ENCODE results near the gene ATP6V0A1. TPM values are rescaled to one million over a fixed set of nuclear protein-coding genes. Genes with fewer than 3 reads are reported as not detected.

Gene ATP6V0A1
- polyA plus RNA-seq, 1 donor from 2014 or later, result 92.1 TPM

- Histone ChIP-seq H3K4me2 (ENCODE audit: low read length) (peak overlapping the region; percentile 8), H3K9me3 (ENCODE audit: low read length) (no peaks in the 10 kb centered on the region), H4K20me1 (ENCODE audit: insufficient read depth) (no peaks in the 10 kb centered on the region), H3K27me3 (ENCODE audit: insufficient read depth, low read depth, low read length) (no peaks in the 10 kb centered on the region), H3F3A (ENCODE audit: insufficient read depth, low read length, poor library complexity, severe bottlenecking) (no peaks in the 10 kb centered on the region), H3K4me3 (ENCODE audit: low read length) (peak overlapping the region; percentile 85), H3K9me2 (ENCODE audit: insufficient read depth, low read length) (no peaks in the 10 kb centered on the region), H3K79me2 (replicated peaks; ENCODE audit: insufficient read depth, low read length) (no peaks in the 10 kb centered on the region), H3K9ac (ENCODE audit: low read length) (peak overlapping the region; percentile 92), H3K27ac (ENCODE audit: low read length) (peak overlapping the region; percentile 84), H3K36me3 (ENCODE audit: insufficient read depth, low read length) (no peaks in the 10 kb centered on the region), H2AFZ (ENCODE audit: low read depth, low read length) (no peak overlapping the region)
- no peak for TF ChIP-seq EZH2 (IDR thresholded peaks at IDR 0.05; ENCODE audit: borderline replicate concordance, insufficient read depth, low read length, poor library complexity, severe bottlenecking)
- TF ChIP-seq POLR2AphosphoS5 (IDR thresholded peaks at IDR 0.05), result no peak
- TF ChIP-seq TAF1 (IDR thresholded peaks at IDR 0.05; ENCODE audit: low read depth), result no peak
- TF ChIP-seq CTCF (IDR thresholded peaks at IDR 0.05; ENCODE audit: poor library complexity, severe bottlenecking), result no peak
- no peak for TF ChIP-seq RAD21 (conservative IDR thresholded peaks at IDR 0.05)
- TF ChIP-seq REST (IDR thresholded peaks at IDR 0.05; ENCODE audit: borderline replicate concordance), result no peak
- no peak for TF ChIP-seq MXI1 (conservative IDR thresholded peaks at IDR 0.05; ENCODE audit: poor library complexity, severe bottlenecking)
- no peak for TF ChIP-seq SMC3 (conservative IDR thresholded peaks at IDR 0.05; ENCODE audit: poor library complexity)
- no peak for TF ChIP-seq EP300 (conservative IDR thresholded peaks at IDR 0.05; ENCODE audit: poor library complexity, severe bottlenecking)
Observed at GRCh38 chr17:42553866-42554249, 95.2 kb downstream of the ATP6V0A1 start.

- TF ChIP-seq RAD21 (conservative IDR thresholded peaks at IDR 0.05), result no peak
- TF ChIP-seq REST (IDR thresholded peaks at IDR 0.05; ENCODE audit: borderline replicate concordance), result peak; percentile 48
- TF ChIP-seq CTCF (IDR thresholded peaks at IDR 0.05; ENCODE audit: poor library complexity, severe bottlenecking), result no peak
- TF ChIP-seq POLR2AphosphoS5 (IDR thresholded peaks at IDR 0.05), result peak; percentile 86
- TF ChIP-seq TAF1 (IDR thresholded peaks at IDR 0.05; ENCODE audit: low read depth), result peak; percentile 69
- TF ChIP-seq EP300 (conservative IDR thresholded peaks at IDR 0.05; ENCODE audit: poor library complexity, severe bottlenecking), result peak; percentile 62
- peak; percentile 81 for TF ChIP-seq MXI1 (conservative IDR thresholded peaks at IDR 0.05; ENCODE audit: poor library complexity, severe bottlenecking)
- no peak for TF ChIP-seq SMC3 (conservative IDR thresholded peaks at IDR 0.05; ENCODE audit: poor library complexity)
- no peak for TF ChIP-seq EZH2 (IDR thresholded peaks at IDR 0.05; ENCODE audit: borderline replicate concordance, insufficient read depth, low read length, poor library complexity, severe bottlenecking)
- H3K27ac ChIP-seq (ENCODE audit: low read length), result peak overlapping the region; percentile 84
- no peaks in the 10 kb centered on the region for H3K27me3 ChIP-seq (ENCODE audit: insufficient read depth, low read depth, low read length)
- peak overlapping the region; percentile 85 for H3K4me3 ChIP-seq (ENCODE audit: low read length)
- H3F3A ChIP-seq (ENCODE audit: insufficient read depth, low read length, poor library complexity, severe bottlenecking), result no peaks in the 10 kb centered on the region
- no peaks in the 10 kb centered on the region for H3K36me3 ChIP-seq (ENCODE audit: insufficient read depth, low read length)
- H3K79me2 ChIP-seq (replicated peaks; ENCODE audit: insufficient read depth, low read length), result no peaks in the 10 kb centered on the region
- no peaks in the 10 kb centered on the region for H3K9me3 ChIP-seq (ENCODE audit: low read length)
- no peaks in the 10 kb centered on the region for H4K20me1 ChIP-seq (ENCODE audit: insufficient read depth)
- peak overlapping the region; percentile 92 for H3K9ac ChIP-seq (ENCODE audit: low read length)
- H3K9me2 ChIP-seq (ENCODE audit: insufficient read depth, low read length), result no peaks in the 10 kb centered on the region
- peak overlapping the region; percentile 98 for H3K4me2 ChIP-seq (ENCODE audit: low read length)
- H2AFZ ChIP-seq (ENCODE audit: low read depth, low read length), result peak overlapping the region; percentile 77
Observed at GRCh38 chr17:42554250-42555121, 95.8 kb downstream of the ATP6V0A1 start.

Measured in neural cell (in vitro differentiated cells).